ENCODE data around the gene HES1. TPM values are rescaled to one million over a fixed set of nuclear protein-coding genes. Genes with fewer than 3 reads are reported as not detected.

HES1 gene
- total and polyA plus RNA-seq, 10 of the 15 experiments (the other 5 are each of a cell fraction or from before 2014, with no cell fraction given) = 0.46 to 5.3 (median 2.3) TPM

DNA sequence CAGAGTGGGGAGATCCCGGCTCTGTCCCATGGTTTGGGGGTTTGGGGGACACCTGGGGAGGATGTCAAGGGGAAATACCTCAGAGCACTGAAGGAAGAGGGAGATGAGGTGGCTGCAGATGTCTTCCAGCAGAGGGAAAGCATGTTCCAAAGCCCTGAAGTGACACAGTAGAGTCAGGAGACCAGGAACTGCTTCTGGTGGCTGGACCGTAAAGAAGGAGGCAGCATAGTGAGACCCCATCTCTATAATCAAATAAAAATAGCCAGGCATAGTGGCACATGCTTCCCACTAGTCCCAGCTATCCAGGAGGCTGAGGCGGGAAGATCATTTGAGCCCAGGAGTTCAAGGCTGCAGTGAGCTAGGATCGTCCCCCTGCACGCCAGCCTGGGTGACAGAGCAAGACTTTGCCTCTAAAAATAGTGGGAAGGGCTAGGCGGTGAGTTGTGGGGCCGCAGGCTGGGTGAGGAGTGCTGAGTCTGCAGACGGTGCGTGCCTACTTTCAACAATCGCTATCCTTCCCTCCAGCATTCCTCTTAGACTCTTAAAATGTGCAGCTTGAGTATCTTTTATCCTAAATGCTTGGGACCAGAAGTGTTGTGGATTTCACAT is 26.2 kb downstream of the HES1 start:
- no peak overlapping the region for H2AFZ ChIP-seq (ENCODE audit: control insufficient read depth, low read depth, low read length)
- FAIRE-seq = no peak
- in situ Hi-C loops (cut with MboI) = no loop called here

More for the DNA sequence above, 26.2 kb downstream of the HES1 start:
- no peak overlapping the region for H3K4me3 ChIP-seq
- intact Hi-C loops (cut with micrococcal nuclease; ENCODE audit: unreplicated experiment) = no loop called here
- H3K9me3 ChIP-seq (replicated peaks; ENCODE audit: control insufficient read depth, insufficient read depth, low read length) = no peaks in the 10 kb centered on the region
- no peaks in the 10 kb centered on the region for H3K79me2 ChIP-seq (ENCODE audit: control insufficient read depth, insufficient read depth, low read length)
- ChIA-PET RAD21 (ENCODE audit: unreplicated experiment) (no interaction called here), CTCF (interaction anchor here (0.8 kb wide), 1 partner anchor 77 kb away, joined by 3 read pairs; no protein-coding TSS in a partner anchor), POLR2A (no interaction called here), SMC1A (ENCODE audit: uncharacterized antibody, unreplicated experiment) (no interaction called here)
- ATAC-seq = no peak
- H3K27me3 ChIP-seq (replicated peaks in 1 of 2; ENCODE audit: control insufficient read depth in 2 of 2, insufficient read depth in 2 of 2, low read length in 1 of 2) = peaks cover 3 to 4% of the 10 kb centered on the region in 2 experiments; a peak in 2 of 4 replicates
- no peak for DNase-seq (ENCODE audit: low read depth, low spot score)
- H3K4me2 ChIP-seq (ENCODE audit: control insufficient read depth, insufficient read depth) = no peak overlapping the region
- no peaks in the 10 kb centered on the region for H3K36me3 ChIP-seq (ENCODE audit: control insufficient read depth in 2 of 2, insufficient read depth in 2 of 2, low read length in 1 of 2)
- TF ChIP-seq POU2F2 (IDR thresholded peaks at IDR 0.05; ENCODE audit: borderline replicate concordance, low read depth, low read length) = no peak
- TF ChIP-seq MTA2 (IDR thresholded peaks at IDR 0.05; ENCODE audit: low read depth) = no peak
- TF ChIP-seq E4F1 (IDR thresholded peaks at IDR 0.05; ENCODE audit: borderline replicate concordance, partially characterized antibody) = no peak
- TF ChIP-seq NBN (IDR thresholded peaks at IDR 0.05) = no peak
- TF ChIP-seq ZSCAN29 (IDR thresholded peaks at IDR 0.05) = no peak
- TF ChIP-seq MAX (IDR thresholded peaks at IDR 0.05; ENCODE audit: low read depth, low read length) = no peak
- TF ChIP-seq JUND (IDR thresholded peaks at IDR 0.05; ENCODE audit: low read depth, low read length) = no peak
- TF ChIP-seq, protein P1, sequence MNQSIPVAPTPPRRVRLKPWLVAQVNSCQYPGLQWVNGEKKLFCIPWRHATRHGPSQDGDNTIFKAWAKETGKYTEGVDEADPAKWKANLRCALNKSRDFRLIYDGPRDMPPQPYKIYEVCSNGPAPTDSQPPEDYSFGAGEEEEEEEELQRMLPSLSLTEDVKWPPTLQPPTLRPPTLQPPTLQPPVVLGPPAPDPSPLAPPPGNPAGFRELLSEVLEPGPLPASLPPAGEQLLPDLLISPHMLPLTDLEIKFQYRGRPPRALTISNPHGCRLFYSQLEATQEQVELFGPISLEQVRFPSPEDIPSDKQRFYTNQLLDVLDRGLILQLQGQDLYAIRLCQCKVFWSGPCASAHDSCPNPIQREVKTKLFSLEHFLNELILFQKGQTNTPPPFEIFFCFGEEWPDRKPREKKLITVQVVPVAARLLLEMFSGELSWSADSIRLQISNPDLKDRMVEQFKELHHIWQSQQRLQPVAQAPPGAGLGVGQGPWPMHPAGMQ (IDR thresholded peaks at IDR 0.05; ENCODE audit: borderline replicate concordance) = no peak
- no peak for TF ChIP-seq HDAC6 (IDR thresholded peaks at IDR 0.05; ENCODE audit: unreplicated experiment)
- TF ChIP-seq STAT3 (IDR thresholded peaks at IDR 0.05; ENCODE audit: low read depth, low read length) = no peak
- no peak for TF ChIP-seq BCL11A (IDR thresholded peaks at IDR 0.05; ENCODE audit: low read depth, low read length)
- TF ChIP-seq MLLT1 (IDR thresholded peaks at IDR 0.05) = no peak
- no peak for TF ChIP-seq HDGF (IDR thresholded peaks at IDR 0.05)
- no peak for TF ChIP-seq RAD21 (IDR thresholded peaks at IDR 0.05; ENCODE audit: insufficient read depth, low read depth, low read length)
- no TSS peak for BruUV-seq (replicated peaks)
- 46% methylated on average over 9 of the region's 10 CpGs for WGBS (ENCODE audit: insufficient coverage, insufficient replicate concordance, low lambda C conversion rate, missing lambda C conversion rate)
- H4K20me1 ChIP-seq (ENCODE audit: control insufficient read depth, insufficient read depth) = no peaks in the 10 kb centered on the region
- H3K4me1 ChIP-seq (ENCODE audit: control insufficient read depth, insufficient read depth, low read length) = no peaks in the 10 kb centered on the region
- H3K27ac ChIP-seq (ENCODE audit: control insufficient read depth, insufficient read depth) = no peak overlapping the region
- no peak overlapping the region for H3K9ac ChIP-seq (ENCODE audit: control insufficient read depth, insufficient read depth, low read length)

All from GM12878 (cell line).